Skeletal muscle tissue (tissue), 4 donors: ENCODE measurements around the gene BAZ1B. TPM values are rescaled to one million over a fixed set of nuclear protein-coding genes. Genes with fewer than 3 reads are reported as not detected.
"Not testable (repeated sequence)": the region's sequence is repeated elsewhere in the genome, so short reads cannot be mapped to it uniquely, and the experiment has no call there.

Source experiments
- H3K27ac ChIP-seq: one replicate; pipeline ENCODE4 v1.7.0; 2013; ENCODE audit warnings: mild to moderate bottlenecking, low read depth, low read length, inconsistent platforms
- H3K27me3 ChIP-seq, 3 donors: one replicate each; pipeline ENCODE4 v1.7.0; 2013; ENCODE audit warnings: low read length in 3 of 3; ENCODE audit not compliant: control insufficient read depth in 3 of 3, insufficient read depth in 3 of 3
- H3K36me3 ChIP-seq, 3 donors: one replicate each; pipeline ENCODE4 v1.7.0; 2013; ENCODE audit warnings: low read length in 3 of 3; ENCODE audit not compliant: control insufficient read depth in 3 of 3, insufficient read depth in 3 of 3
- H3K4me1 ChIP-seq, 3 donors: one replicate each; pipeline ENCODE4 v1.7.0; 2013; ENCODE audit warnings: low read length in 3 of 3, mild to moderate bottlenecking in 3 of 3; ENCODE audit not compliant: control insufficient read depth in 3 of 3, insufficient read depth in 3 of 3
- H3K4me3 ChIP-seq, 3 donors: one replicate each; pipeline ENCODE4 v1.7.0; 2013; ENCODE audit warnings: low read length in 3 of 3
- H3K9ac ChIP-seq, 3 donors: one replicate each; pipeline ENCODE4 v1.7.0; 2013; ENCODE audit warnings: low read length in 3 of 3, mild to moderate bottlenecking in 3 of 3, moderate library complexity in 2 of 3, low read depth in 1 of 3
- H3K9me3 ChIP-seq, 3 donors: one replicate each; pipeline ENCODE4 v1.7.0; 2013; ENCODE audit warnings: low read length in 3 of 3; ENCODE audit not compliant: control insufficient read depth in 3 of 3
- total RNA-seq: library from RNA; depleted of rRNA; stranded (reverse); fragments of >200 nt; gene quantifications from one replicate; pipeline ENCODE4 v1.2.3, GENCODE V29; 2014
- donor health status: Osteomylitis.

BAZ1B gene
- total RNA-seq, 1 donor from 2014 or later, result 38.1 TPM

GRCh38 chr7:73539709-73540108 lies 17.6 kb upstream of the BAZ1B start:
- Histone ChIP-seq H3K36me3 (peaks cover 59 to 65% (median 65%) of the 10 kb centered on the region in 3 donors), H3K27ac (no peak overlapping the region), H3K9ac (no peak overlapping the region), H3K9me3 (no peaks in the 10 kb centered on the region), H3K4me3 (no peak overlapping the region), H3K4me1 (no peaks in the 10 kb centered on the region), H3K27me3 (no peaks in the 10 kb centered on the region)

GRCh38 chr7:73538510-73538909 lies 16.4 kb upstream of the BAZ1B start:
- peaks cover 56 to 65% (median 62%) of the 10 kb centered on the region in 3 donors for H3K36me3 ChIP-seq
- H3K9me3 ChIP-seq, H3K27me3 ChIP-seq, H3K4me1 ChIP-seq, H3K9ac ChIP-seq, H3K4me3 ChIP-seq, H3K27ac ChIP-seq: not testable (repeated sequence)

- no peak overlapping the region for H3K4me3 ChIP-seq
- H3K4me1 ChIP-seq, result no peaks in the 10 kb centered on the region
- H3K9ac ChIP-seq, result no peak overlapping the region
- no peaks in the 10 kb centered on the region for H3K9me3 ChIP-seq
- no peak overlapping the region for H3K27ac ChIP-seq
- peaks cover 45 to 56% (median 52%) of the 10 kb centered on the region in 3 donors for H3K36me3 ChIP-seq
- no peaks in the 10 kb centered on the region for H3K27me3 ChIP-seq
These were observed 15.0 kb upstream of the BAZ1B start for GRCh38 chr7:73537051-73537450.

GRCh38 chr7:73536479-73536878 lies 14.4 kb upstream of the BAZ1B start:
- no peak overlapping the region for H3K27ac ChIP-seq
- no peaks in the 10 kb centered on the region for H3K9me3 ChIP-seq
- H3K4me1 ChIP-seq, result no peaks in the 10 kb centered on the region
- H3K9ac ChIP-seq, result no peak overlapping the region
- H3K4me3 ChIP-seq, result no peak overlapping the region
- H3K27me3 ChIP-seq, result no peaks in the 10 kb centered on the region
- H3K36me3 ChIP-seq, result peaks cover 39 to 51% (median 47%) of the 10 kb centered on the region in 3 donors

- H3K9me3 ChIP-seq, H3K4me1 ChIP-seq, H3K27me3 ChIP-seq, H3K4me3 ChIP-seq, H3K27ac ChIP-seq, H3K9ac ChIP-seq: not testable (repeated sequence)
- peaks cover 39 to 48% (median 47%) of the 10 kb centered on the region in 3 donors for H3K36me3 ChIP-seq
These were observed 13.8 kb upstream of the BAZ1B start for GRCh38 chr7:73535918-73536317.

- no peaks in the 10 kb centered on the region for H3K9me3 ChIP-seq
- no peaks in the 10 kb centered on the region for H3K4me1 ChIP-seq
- H3K27me3 ChIP-seq, result no peaks in the 10 kb centered on the region
- no peak overlapping the region for H3K4me3 ChIP-seq
- H3K36me3 ChIP-seq, result peaks cover 25 to 34% (median 34%) of the 10 kb centered on the region in 3 donors
- no peak overlapping the region for H3K9ac ChIP-seq
- no peak overlapping the region for H3K27ac ChIP-seq
These were observed 11.6 kb upstream of the BAZ1B start for GRCh38 chr7:73533742-73534141.

- peaks cover 12 to 22% (median 21%) of the 10 kb centered on the region in 3 donors for H3K36me3 ChIP-seq
- no peak overlapping the region for H3K27ac ChIP-seq
- H3K9ac ChIP-seq, result no peak overlapping the region
- no peaks in the 10 kb centered on the region for H3K4me1 ChIP-seq
- no peaks in the 10 kb centered on the region for H3K9me3 ChIP-seq
- H3K4me3 ChIP-seq, result no peak overlapping the region
- H3K27me3 ChIP-seq, result no peaks in the 10 kb centered on the region
These were observed 10.1 kb upstream of the BAZ1B start for GRCh38 chr7:73532224-73532623.

- Histone ChIP-seq H3K9me3 (no peaks in the 10 kb centered on the region), H3K4me1 (no peaks in the 10 kb centered on the region), H3K27me3 (no peaks in the 10 kb centered on the region), H3K27ac (no peak overlapping the region), H3K4me3 (no peak overlapping the region), H3K36me3 (peaks cover 0 to 8% (median 7%) of the 10 kb centered on the region in 3 donors), H3K9ac (no peak overlapping the region)
These were observed 8.7 kb upstream of the BAZ1B start for GRCh38 chr7:73530800-73531199.

- H3K9me3 ChIP-seq, result no peaks in the 10 kb centered on the region
- H3K4me3 ChIP-seq, result no peak overlapping the region
- no peak overlapping the region for H3K27ac ChIP-seq
- H3K27me3 ChIP-seq, result no peaks in the 10 kb centered on the region
- H3K4me1 ChIP-seq, result peaks cover 0 to 4% (median 3%) of the 10 kb centered on the region in 3 donors
- no peaks in the 10 kb centered on the region for H3K36me3 ChIP-seq
- H3K9ac ChIP-seq, result no peak overlapping the region
These were observed 5.1 kb upstream of the BAZ1B start for GRCh38 chr7:73526896-73527821.

- H3K9me3 ChIP-seq, H3K27me3 ChIP-seq, H3K27ac ChIP-seq, H3K4me1 ChIP-seq, H3K9ac ChIP-seq, H3K4me3 ChIP-seq, H3K36me3 ChIP-seq: not testable (repeated sequence)
These were observed 4.0 kb upstream of the BAZ1B start for GRCh38 chr7:73526158-73526494.
